HG02973 (cell line): ENCODE measurements around the gene KRT79.
"Not testable (repeated sequence)": the region's sequence is repeated elsewhere in the genome, so short reads cannot be mapped to it uniquely, and the experiment has no call there.

Source experiments
- ATAC-seq: cut with Tn5 transposase; IDR thresholded peaks from one replicate; pipeline ENCODE4 v1.9.1; 2021; ENCODE audit warnings: moderate library complexity; ENCODE audit not compliant: unreplicated experiment

KRT79 gene

DNA sequence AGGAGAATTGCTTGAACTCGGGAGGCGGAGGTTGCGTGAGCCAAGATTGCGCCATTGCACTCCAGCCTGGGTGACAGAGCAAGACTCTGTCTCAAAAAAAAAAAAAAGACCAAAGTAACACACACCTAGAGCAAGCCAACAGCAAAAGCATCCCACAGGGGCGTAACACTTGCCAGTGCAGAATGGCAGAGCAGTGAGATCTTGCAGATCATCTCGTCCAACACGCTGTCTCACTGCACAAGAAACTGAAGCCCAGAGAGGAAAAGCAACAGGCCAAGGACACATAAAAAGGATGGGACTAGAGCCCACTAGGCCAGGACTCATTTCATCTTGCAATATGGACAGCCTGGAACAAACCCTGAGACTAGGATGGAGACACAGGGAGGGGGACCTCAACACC lies 27.4 kb upstream of the KRT79 start:
- ATAC-seq: no peak

DNA sequence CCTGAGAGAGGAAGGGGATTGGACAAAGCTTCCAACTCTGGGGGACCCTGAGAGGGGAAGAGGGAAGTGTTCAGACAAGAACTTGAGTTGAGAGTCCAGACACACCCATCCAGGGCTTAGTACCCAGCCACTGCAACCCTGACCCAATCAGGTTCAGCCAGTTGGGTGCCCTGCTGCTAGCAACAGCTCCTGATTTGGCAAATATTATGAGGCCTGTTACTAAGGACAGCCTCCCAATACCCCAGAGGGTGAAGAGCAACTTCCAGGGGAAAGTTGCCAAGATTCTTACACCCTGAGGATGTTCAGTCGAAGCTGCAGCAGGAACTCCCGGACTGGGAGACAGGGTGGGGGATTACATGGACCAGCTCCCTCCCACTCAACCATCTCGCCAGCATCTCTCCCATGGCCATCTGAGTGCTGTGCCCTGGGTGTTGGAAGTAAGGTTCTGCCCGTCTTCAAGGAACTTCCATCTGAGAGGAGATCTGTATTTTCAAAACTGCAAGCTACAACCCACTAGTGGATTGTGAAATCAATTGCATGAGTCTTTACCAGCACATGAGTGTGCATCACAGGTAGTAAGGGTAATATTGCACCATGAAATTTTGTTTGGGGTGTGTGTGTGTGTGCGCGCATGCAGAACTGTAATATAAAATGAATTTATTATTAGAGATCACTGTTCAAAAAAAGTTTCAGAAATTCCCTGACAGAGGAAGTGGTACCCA lies 26.2 kb upstream of the KRT79 start:
- no peak for ATAC-seq

DNA sequence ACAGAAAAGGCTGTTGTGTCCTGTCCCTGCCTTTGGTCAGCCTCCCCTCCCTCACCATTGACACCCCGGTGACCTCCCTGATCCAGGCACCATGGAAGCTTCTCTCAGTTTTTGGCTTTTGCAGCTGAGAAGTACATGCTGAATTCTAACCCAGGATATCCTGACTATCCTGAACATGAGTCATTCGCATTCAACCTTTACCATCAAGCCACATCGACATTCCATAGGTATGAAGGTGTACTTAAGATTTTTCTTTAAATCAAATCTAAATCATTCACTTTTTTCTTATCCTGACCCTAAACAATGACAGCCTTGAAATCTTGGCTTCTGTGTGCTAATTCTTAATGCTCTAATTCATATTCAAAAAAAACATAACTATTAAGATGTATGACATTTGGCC lies 23.4 kb upstream of the KRT79 start:
- ATAC-seq: no peak

DNA sequence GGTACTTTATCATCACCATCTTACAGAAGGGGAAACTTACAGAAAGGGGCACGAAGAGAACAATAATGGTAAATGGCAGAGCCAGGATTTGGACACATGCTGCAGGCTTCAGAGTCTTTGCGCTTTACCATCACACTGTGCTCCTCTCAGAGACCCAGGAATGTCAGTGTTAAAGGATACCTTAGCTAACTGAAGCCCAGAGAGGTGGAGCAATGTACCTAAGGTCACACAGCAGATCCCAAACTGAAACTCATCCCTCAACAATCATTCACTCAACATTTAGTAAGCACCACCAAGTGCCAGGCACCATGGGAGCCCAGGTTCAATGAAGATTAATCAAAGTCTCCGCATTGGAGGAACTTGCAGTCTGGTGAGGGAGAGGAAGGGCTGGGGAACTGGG lies 22.7 kb upstream of the KRT79 start:
- ATAC-seq: no peak

DNA sequence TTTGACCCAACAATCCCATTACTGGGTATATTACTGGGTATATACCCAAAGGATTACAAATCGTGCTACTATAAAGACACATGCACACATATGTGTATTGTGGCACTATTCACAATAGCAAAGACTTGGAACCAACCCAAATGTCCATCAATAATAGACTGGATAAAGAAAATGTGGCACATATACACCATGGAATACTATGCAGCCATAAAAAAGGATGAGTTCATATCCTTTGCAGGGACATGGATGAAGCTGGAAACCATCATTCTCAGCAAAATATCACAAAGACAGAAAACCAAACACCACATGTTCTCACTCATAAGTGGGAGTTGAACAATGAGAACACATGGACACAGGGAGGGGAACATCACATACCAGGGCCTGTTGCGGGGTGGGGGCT lies 22.0 kb upstream of the KRT79 start:
- not testable (repeated sequence) for ATAC-seq

DNA sequence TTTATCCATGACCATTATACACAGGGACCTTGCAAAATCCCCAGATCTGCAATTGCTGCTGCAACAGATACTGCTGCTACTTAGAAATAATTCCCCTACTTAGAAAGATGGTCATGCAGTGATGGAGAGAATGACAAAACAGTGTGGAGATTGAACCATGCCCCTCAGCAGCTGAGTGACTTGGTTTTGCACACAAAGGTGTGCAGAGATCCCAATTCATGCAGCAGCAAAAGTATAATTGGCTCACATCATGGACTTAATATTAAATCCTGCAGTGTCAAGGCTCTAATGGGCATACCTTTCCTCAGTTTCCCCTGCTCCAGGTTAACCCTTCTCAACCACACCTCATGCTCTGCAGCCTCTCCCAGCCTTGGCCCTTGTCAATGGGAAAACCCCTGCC lies 17.7 kb upstream of the KRT79 start:
- ATAC-seq: no peak

DNA sequence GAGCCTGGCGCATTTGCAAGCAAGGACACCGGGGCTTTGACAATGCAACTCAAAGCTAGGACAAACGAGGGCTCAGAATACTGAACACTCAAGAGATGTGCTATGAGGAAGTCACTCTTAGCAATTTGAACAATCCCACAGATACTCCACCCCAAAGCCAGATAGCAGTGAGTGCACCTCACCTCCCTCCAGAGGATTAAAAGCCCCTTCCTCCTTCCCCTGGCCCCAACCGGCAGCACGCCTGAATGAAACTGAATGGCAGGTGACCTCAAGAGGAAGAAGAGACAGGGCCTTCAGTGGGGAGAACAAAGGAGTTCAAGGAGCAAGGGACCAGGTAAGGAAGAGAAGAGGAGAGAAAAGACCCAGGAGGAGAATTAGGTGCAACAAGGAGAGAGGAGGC lies 16.6 kb upstream of the KRT79 start:
- no peak for ATAC-seq

DNA sequence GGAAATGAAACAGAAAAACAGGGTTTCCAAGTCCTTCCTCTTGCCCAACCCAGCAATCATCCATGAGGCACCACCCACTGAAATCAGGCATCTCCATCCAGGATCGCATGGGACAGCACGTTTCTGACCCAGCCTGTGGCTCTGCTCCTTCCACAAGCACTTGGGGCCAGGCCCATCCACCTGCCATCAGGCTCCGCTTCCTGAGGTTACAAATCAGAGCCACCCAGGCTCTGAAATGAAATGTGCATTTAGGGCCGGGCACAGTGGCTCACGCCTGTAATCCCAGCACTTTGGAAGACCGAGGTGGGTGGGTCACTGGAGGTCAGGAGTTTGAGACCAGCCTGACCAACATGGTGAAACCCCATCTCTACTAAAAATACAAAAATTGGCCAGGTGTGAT lies 15.4 kb upstream of the KRT79 start:
- ATAC-seq: no peak

DNA sequence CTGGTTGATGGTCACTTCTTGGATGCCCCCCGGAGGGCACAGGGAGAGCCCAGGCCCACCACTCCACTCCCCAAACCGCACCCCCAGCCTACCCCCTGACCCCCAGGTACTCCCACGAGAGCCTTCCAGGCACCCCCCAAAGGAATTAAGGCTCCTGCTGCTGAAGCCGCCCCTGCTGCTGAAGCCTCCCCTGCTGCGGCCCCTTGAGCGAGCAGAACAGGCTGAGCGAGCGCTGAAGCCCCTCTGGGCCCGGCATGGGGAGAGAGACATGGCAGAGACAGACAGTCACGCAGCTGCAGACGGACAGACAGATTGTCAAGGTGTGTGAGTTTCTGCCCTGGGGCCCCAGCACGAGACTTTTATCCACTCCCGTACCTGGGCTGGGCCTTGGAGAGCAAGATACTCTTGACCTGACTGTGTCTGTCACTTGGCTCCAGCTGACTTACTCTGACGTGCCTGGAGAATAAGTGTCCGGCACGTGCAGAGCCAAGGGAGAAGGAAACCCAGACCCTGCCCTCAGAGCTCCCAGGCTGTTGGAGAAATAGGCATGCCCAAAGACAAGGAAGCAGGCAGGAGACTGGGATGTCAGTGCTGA lies 14.6 kb upstream of the KRT79 start, which contains the start of gene KRT78:
Gene KRT78 (minus strand): TSS at position 334 of the 595 bp plus-strand sequence. CDS start 64 bp downstream, at position 270.
- ATAC-seq: no peak

DNA sequence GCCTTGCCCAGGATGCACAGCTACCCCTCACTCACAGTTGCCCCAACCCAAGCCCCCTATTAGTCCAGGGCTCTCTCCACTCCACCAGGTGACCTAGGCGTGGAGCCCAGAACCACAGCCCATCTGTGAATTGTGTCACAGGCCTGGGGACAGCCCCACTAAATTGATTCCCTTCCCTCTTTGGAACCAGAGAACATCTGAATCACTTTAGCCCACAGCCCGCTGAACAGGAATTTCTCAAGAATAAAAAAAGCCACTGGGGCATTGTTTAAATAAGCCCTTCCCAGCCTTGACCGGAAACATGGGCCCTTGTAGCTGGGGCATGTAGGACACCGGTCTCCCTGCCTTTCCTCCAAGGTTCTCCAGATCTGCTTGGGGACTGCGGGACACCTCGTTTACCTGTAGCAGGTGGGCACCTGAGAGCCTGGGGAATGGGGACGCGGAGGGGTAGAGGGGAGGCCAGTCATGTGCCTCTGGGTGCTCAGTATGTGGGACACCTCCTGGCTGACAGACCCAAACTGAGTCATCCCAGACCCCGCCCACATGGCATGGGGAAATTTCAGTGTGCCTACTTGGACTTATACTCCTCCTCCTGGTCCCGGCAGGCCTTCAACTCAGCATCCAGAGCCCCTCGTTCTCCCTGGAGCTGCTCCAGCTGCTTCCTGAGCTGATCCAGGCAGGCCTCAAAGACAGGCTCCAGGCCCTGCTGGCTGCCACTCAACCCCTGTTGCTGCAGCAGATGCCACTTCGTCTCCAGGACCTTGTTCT lies 13.4 kb upstream of the KRT79 start:
- ATAC-seq: no peak

DNA sequence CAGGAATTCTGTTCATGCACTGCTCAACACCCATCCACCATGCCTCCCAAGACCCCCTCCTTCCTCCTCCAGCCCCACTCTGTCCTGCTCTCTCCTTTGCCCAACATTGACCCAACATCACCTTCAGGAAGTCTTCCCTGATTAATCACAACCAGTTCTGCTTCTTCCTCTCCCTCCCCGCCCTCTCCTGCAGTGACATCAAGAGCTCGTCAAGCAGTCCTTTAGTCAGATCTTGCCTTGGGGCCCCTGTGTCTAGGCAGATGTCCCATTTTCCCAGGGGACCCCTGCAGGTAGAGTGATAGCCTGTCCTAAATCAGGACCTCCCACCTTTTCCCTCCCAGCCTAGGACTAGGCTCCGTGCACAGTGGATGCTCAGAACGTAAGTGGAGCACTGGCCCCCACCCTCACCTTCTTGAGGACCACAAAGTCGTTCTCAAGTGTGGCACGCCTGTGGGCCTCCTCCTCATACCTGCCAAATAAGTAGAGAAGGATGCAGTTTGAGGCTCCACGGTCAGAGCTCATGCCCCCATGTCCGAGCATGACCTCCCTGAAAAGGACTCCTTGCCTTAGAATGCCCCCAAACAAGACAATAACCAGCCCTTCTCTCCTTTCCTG lies 12.4 kb upstream of the KRT79 start:
- ATAC-seq: no peak

DNA sequence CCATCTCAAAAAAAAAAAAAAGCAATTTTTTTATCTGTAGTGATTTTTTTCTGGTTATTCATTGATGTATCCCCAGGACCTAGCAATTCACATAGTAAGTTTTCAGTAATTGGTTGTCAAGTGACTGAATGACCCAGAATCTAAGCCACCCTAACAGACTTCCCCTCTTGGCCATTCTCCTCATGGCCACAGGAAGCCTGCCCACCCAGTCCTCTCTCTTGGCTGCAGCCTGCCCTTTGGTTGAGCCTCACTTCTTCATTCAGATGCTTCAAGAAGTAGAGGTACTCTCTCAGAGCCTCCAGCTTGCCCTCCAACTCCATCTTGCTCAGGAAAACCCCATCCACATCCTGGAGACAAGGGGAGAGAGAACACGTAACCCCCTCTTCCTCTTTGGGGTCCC lies 11.8 kb upstream of the KRT79 start:
- ATAC-seq: no peak

DNA sequence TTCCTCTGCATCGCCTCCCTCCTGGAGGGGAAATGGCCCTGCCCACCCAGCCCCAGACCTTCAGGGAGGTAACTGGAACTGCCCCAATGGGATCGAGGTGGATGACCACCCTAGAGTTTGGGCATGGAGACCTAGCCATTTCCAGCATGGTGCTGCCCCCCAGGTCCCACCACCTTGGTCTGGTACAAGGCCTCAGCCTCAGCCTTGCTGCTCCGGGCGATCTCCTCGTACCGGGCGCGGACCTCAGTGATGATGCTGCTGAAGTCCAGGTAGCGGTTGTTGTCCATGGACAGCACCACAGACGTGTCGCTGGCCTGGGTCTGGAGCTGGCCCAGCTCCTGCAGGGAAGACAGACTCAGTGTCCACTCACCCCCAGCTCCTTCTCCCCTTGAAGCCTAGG lies 10.3 kb upstream of the KRT79 start:
- no peak for ATAC-seq

DNA sequence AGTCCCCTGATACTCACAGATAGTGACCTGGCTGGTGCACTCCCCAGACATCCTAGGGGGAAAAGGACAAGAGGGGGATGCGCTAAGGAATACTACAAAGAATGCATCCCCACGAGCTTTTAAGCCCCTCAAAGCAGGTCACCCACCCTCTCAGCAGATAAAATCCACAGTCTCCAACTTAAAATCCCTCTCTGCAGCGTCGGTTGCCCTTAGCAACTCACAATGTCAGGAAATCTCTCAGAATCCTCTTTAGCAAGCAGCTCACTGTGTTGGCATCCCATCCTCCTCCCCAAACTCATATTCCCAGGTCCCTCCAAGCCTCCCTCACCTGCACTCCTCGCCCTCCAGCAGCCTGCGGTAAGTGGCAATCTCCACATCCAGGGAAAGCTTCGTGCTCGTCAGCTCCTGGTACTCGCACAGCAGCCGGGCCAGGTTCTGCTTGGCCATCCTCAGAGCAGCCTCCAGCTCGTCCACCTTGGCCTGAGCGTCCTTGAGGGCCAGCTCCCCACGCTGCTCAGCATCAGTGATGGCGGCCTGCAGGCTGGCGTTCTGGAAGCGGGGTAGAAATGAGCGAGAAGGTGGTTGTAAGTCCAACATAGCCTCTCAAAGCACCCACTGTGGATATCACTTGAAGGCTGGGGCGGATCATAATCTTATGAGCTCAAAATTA lies 5.5 kb upstream of the KRT79 start:
- ATAC-seq: no peak

DNA sequence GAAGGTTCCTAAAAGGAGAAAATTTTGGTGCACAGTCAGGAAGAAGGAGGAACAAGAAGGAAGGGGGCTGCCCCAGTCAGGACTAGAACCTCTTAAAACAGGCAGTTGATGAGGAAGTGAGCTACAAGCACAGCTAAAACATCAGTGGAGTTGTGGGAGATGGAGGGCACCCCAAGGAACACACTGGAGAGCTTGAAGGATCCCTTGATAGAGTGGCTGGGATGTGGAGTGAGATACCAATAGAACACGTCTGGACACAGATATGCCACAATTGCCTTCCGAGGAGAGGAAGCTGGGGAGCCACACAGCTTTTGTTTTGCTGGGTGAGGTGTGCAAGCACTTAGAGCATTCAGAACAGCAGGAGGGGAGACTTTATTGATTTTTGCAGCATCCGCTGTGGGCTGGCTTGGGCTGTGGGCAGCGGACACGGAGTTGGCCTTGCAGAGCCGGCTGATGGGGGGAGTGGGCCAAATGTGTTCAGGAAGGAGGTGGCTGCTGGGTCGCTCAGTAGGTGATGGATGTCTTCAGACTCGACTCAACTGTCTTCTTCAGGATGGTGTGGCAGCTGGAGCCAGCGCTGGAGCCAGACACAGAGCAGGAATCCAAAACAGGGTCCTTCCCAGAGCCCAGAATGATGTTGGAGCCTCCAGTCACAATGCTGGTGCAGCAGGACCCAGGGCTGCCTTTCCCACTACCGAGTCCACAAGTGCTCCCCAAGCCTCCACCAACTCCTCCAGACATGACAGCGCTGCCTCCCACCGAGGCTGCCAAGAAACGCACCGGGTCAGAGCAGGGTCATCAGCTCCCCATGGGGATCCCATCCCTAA lies 4.7 kb upstream of the KRT79 start:
- ATAC-seq: no peak

DNA sequence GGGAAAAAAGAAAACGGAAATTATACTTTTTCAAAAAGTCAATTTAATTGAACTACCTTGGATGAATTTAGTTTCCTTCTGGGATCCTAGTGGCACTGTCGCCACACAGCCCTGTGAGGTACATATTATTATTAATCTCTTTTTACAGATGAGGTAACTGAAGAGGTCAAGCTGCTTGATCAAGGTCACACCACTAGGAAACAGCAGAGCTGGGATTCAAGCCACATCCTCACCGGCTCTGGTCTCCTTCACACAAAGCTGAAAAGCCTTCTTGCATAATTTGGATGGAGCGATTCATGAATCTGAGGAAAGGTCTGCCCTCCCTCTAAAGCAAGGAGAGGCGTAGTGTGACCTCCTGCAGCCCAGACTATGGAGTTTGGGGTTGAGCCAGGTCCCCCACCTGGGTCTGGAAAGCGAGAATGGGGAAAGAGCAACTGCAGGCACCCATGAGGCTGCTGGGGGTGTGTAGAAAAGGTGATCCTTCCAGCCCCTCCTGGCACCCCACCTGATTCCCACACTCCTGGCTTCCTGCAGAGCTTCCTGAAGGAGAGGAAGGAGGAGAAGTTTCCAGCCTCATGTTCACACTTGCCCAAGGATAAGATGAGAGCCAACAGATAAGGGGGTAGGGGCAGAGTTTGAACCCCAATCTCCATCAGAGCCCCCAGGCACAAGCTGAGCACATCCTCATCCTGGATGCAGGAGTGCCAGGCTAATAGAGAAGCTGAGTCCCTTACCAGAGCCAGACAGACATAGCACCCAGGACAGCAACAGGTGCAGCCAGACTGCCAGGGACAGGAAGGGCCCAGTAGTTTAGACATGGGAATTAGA lies 3.9 kb upstream of the KRT79 start:
- ATAC-seq: no peak

DNA sequence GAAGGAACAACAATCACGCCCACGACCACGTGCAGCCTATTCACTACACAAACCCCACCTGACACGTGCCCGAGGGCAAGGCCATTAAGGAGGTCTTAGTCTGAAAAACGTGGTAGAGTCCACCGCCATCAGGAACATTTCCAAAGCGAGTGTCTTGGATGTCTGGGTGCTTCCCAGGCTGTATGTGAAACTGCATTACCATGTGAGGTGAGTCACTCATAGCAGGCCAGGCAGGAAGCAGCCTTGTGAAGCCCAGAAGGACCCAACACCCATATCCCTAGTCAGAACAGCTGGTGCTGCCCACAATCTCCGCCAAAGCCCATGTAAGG lies 3.3 kb upstream of the KRT79 start:
- no peak for ATAC-seq

DNA sequence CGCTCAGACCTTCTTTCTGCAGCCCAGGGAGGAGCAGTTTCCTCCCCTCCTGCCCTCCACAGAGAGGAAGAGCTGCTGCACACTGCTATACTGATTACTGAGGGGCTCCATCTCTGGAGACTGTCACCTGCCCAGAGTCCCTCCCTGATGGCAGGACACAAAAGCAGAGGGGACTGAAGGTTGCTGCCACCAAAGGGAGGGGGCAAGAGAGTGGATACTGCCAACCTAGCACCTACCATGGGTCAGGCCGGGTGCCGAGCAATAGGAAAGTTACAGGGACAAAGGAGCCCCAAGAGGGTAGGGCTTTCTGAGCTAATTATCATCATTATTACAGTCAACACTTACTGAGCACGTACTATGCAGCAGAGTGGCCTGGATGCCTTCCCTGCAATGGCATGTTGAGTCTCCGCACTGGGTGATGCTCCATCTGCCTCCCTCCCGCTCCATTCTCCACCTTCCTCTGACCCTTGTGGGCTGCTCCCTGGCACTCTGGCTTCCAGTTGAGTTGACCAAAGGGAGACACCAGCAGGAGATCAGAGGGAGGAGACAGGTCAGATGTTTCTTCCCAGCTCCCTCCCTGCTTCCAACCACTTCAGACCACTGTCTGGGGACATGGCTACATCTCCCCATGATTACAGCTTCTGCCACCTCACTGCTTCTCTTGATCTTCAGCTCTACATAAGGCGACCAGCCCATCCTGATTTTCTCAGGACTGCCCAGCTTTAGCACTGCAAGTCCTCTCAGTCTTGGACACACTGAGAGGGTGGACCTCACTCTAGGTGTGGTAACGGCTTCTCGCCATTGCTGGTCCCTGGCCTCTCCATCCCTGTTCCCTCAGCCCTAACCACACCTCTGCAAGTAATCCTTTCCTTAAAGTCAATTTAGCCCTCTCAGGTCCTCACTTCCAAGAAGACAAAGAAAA lies 2.6 kb upstream of the KRT79 start:
- no peak for ATAC-seq
